Skin of body (tissue), 2 donors: Measurements from ENCODE around the gene STRA6. TPM values are rescaled to one million over a fixed set of nuclear protein-coding genes. Genes with fewer than 3 reads are reported as not detected.
"Not testable (repeated sequence)": the region's sequence is repeated elsewhere in the genome, so short reads cannot be mapped to it uniquely, and the experiment has no call there.

Experiments
- DNase-seq: peaks from one replicate; lab custom pipeline; 2025; lab: John Stamatoyannopoulos, UW
- total RNA-seq: library from RNA; depleted of rRNA; stranded (reverse); fragments of >200 nt; gene quantifications from one replicate; pipeline ENCODE4 v1.2.3, GENCODE V29; 2014

STRA6 gene
- total RNA-seq, 1 donor from 2014 or later: 0.49 TPM

- DNase-seq: no peak
These were observed 37.1 kb downstream of the STRA6 start for GRCh38 chr15:74165461-74165860.

- DNase-seq: not testable (repeated sequence)
These were observed 40.4 kb downstream of the STRA6 start for GRCh38 chr15:74162195-74162536.

GRCh38 chr15:74160390-74160789 lies 42.2 kb downstream of the STRA6 start:
- not testable (repeated sequence) for DNase-seq

GRCh38 chr15:74159773-74160172 lies 42.8 kb downstream of the STRA6 start:
- no peak for DNase-seq

GRCh38 chr15:74158855-74159650 lies 43.5 kb downstream of the STRA6 start:
- DNase-seq: no peak

- no peak for DNase-seq
These were observed 44.4 kb downstream of the STRA6 start for GRCh38 chr15:74157868-74158827.

GRCh38 chr15:74156678-74157411 lies 45.7 kb downstream of the STRA6 start:
- DNase-seq: peak; percentile 93

- no peak for DNase-seq
These were observed 46.7 kb downstream of the STRA6 start for GRCh38 chr15:74155766-74156417.

- DNase-seq: no peak
These were observed 55.5 kb downstream of the STRA6 start for GRCh38 chr15:74147051-74147450.

GRCh38 chr15:74146277-74146800 lies 56.2 kb downstream of the STRA6 start:
- DNase-seq: no peak

GRCh38 chr15:74144153-74144775 lies 58.3 kb downstream of the STRA6 start:
- DNase-seq: no peak

GRCh38 chr15:74141591-74141990 lies 61.0 kb downstream of the STRA6 start:
- DNase-seq: no peak

- DNase-seq: no peak
These were observed 63.9 kb downstream of the STRA6 start for GRCh38 chr15:74138642-74139041.

GRCh38 chr15:74137537-74137894 lies 65.1 kb downstream of the STRA6 start:
- no peak for DNase-seq

- DNase-seq: peak; percentile 41
These were observed 65.6 kb downstream of the STRA6 start for GRCh38 chr15:74136814-74137536.

GRCh38 chr15:74136540-74136813 lies 66.1 kb downstream of the STRA6 start:
- DNase-seq: no peak

- DNase-seq: no peak
These were observed 67.5 kb downstream of the STRA6 start for GRCh38 chr15:74135041-74135565.

GRCh38 chr15:74134387-74135027 lies 68.1 kb downstream of the STRA6 start:
- DNase-seq: no peak

- no peak for DNase-seq
These were observed 68.7 kb downstream of the STRA6 start for GRCh38 chr15:74133694-74134386.
